CD4-positive, alpha-beta T cell treated with Interferon alpha-2 for 1 hour (primary cell): ENCODE measurements around the gene DHCR7.

ENCODE experiments used
- DNase-seq, 2 donors: peaks; one replicate each; pipeline ENCODE4 v3.0.0-alpha.2; 2020 to 2022

DHCR7 gene

DNA sequence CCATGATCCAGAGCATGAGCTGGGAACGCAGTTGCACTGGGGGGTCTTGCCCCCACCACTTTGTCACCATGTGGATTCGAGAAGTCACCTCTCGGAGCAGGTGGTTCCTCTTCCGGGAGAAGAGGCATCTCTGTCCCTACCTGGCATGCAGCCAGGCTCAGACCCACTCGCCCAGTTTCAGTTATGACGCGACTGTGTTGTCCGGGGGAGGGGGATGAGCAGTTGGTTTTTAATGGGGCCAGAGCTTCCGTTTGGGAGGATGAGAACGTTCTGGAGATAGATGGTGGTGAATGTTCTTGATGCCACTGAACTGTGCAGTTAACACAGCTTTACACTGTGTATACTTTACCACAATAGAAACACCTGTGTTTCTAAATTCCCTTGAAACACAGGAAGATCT is 41.5 kb downstream of the DHCR7 start:
- no peak for DNase-seq

DNA sequence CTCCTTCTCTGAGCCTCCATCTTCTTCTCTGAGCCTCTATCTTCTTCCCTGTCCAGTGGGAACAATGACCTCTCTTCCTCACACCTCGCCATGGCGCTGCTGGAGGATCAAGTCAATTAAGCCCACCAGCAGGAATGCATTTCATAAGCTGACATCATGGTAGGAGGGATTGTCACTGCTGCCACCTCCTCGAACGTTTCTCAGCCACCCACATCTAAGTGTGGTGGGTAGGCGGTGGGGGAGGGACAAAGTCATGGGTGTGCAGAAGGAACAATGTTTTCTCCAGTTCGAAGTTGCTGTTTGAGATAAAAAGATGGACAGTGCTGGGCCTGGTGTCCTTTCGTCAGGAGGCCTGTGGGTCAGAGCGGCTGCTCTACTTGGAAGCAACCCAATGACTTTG is 44.0 kb downstream of the DHCR7 start:
- DNase-seq: no peak

DNA sequence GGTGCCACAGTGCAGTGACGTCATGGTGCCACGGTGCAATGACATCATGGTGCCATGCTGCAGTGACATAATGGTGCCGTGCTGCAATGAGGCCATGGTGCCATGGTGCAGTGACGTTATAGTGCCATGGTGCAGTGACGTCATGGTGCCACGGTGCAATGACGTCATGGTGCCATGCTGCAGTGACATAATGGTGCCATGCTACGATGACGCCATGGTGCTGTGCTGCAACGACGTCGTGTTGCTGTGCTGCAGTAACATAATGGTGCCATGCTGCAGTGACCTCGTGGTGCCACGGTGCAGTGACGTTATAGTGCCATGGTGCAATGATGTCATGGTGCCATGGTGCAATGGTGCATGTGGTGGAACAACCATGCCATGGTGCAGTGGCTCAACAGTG is 45.3 kb downstream of the DHCR7 start:
- no peak for DNase-seq

DNA sequence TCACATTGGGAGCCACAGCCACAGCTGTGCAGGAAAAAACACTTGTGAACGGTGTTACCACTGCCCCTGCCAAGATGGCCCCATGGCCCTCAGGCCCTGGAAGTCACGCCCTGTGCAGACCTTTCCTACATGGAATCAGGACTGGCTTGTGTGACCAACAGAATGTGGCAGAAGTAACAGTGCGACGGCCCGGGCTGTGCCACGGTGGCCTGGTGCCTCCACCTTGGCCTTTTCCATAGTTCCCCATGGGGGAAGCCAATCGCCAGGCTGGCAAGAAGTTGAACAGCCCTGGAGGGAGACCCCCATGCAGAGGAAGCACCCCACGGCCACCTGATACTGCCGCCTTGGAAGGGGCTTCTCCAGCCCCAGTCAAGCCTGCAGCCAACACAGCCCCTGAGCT is 48.0 kb downstream of the DHCR7 start:
- no peak for DNase-seq

GRCh38 chr11:71399341-71399740 is 48.9 kb downstream of the DHCR7 start:
- no peak for DNase-seq

GRCh38 chr11:71397961-71398360 is 50.2 kb downstream of the DHCR7 start:
- no peak for DNase-seq

GRCh38 chr11:71397331-71397860 is 50.8 kb downstream of the DHCR7 start:
- no peak for DNase-seq

DNA sequence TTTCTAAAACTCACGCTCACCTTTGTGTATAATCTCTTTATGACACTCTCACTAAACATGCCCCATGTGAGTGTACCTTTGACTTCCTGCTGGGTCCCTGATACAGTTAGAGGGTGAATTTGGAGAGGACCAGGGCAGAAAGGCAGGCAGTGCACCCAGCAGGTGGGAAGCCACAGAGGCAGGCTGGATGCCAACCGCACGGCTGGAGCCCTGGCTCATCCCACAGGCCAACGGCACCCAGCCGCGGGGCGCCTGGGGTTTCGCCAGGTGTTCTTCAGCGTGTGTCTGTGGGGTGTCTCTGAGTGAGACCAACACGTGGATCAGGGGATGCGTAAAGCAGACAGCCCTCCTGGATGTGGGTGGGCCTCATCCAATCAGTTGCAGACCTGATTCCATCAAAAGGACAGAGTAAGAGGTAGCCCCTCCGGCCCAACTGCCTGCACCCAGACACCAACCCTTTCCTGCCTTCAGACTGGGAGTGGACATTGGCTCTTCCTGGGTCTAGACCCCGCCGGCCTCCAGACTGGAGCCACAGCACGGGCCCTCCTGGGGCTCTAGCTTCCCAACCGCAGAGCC is 51.6 kb downstream of the DHCR7 start:
- no peak for DNase-seq

DNA sequence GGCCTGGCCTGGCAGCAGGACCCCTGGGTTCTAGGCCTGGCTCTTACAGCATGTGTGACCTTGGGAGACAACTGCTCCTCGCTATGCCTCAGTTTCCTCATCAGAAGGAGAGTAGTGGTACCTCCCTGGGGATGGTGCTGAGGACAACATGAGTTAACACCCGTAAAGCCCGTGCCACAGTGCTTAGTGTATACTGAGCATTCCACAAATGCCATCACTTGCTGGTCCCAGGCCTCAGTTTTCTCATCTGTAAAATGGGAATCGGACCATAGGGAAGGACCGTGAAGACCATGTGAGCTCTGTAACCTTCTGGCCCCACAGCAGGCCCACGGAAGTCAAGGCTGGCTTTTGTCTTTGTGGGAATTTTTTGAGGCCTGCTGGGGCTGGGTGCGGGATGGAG is 52.4 kb downstream of the DHCR7 start:
- no peak for DNase-seq

DNA sequence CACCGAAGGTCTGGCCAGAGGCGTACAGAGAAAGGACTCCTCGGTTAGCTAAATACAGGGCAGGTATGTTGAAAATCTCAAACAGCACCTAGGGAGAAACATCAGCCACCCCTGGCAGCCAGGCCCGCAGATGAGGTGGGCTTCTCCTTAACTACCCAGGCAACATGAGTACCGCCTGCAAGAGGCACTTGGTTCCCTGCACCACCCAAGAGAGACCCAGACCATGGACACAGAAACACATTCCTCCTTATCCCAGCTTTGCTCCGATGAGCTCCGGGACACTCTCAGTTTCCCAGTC is 53.0 kb downstream of the DHCR7 start:
- no peak for DNase-seq

GRCh38 chr11:71393283-71393682 is 54.9 kb downstream of the DHCR7 start:
- DNase-seq: no peak

DNA sequence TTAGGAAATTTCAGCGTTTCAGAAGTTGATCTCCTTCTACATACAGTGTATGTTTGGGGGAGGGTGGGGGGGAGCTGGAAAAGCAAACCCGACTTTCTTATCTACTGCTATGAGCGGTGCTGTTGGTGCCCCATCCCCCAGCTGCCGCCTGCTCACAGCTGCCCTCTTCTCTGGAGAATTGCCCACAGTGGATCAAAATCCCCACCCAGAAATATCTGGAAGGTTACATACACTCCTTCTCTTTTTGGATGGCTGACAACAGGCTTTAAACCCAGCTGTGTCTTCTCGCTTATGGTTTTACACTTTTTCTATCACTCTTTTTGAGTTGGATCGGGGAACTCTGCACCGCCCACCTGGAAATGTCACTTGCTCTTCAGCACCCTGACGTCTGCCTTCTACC is 56.4 kb downstream of the DHCR7 start:
- no peak for DNase-seq

- DNase-seq: no peak
Observed at GRCh38 chr11:71391352-71391751, 56.8 kb downstream of the DHCR7 start.

- no peak for DNase-seq
Observed at GRCh38 chr11:71388637-71389235, 59.5 kb downstream of the DHCR7 start.

DNA sequence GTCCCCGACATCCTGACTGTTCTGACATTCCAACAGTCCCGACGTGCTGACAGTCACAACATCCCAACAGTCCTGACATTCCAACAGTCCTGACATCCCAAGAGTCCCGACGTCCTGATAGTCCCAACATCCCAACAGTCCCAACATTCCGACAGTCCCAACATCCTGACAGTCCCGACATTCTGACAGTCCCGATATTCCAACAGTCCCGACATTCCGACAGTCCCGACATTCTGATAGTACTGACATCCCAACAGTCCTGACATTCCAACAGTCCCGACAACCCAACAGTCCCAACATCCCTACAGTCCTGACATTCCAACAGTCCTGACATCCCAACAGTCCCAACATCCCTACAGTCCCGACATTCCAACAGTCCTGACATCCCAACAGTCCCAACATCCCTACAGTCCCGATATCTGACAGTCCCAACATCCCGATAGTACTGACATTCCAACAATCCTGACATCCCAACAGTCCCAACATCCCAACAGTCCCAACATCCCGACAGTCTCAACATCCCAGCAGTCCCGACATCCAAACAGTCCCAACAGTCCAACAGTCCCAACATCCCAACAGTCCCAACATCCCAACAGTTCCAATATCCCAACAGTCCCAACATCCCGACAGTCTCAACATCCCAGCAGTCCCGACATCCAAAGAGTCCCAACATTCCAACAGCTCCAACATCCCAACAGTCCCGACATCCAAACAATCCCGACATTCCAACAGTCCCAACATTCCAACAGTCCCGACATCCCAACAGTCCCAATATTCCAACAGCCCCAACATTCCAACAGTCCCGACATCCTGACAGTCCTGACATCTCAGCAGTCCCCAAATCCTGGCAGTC is 60.2 kb downstream of the DHCR7 start:
- DNase-seq: no peak

GRCh38 chr11:71387200-71387599 is 61.0 kb downstream of the DHCR7 start:
- no peak for DNase-seq

- no peak for DNase-seq
Observed at GRCh38 chr11:71386202-71386601, 62.0 kb downstream of the DHCR7 start.

- DNase-seq: no peak
Observed at GRCh38 chr11:71385091-71385490, 63.1 kb downstream of the DHCR7 start.

DNA sequence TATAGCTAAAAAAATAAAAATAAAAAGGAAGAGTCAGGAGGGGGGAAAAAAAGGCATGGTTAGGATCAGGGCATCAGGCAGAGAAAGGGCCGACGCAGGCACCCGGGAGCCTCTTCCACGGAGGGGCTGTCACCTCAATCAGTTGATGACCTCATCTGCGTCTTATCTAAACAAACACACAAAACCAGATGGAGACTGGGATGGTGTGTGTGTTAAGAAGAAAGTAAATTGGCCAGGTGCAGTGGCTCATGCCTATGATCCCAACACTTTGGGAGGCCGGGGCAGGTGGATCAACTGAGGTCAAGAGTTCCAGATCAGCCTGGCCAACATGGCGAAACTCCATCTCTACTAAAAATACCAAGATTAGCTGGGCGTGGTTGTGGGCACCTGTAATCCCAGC is 63.6 kb downstream of the DHCR7 start:
- DNase-seq: no peak
